Lower leg skin (tissue), 4 donors: ENCODE data around the gene CCNL1. TPM values are rescaled to one million over a fixed set of nuclear protein-coding genes. Genes with fewer than 3 reads are reported as not detected.

Experiments used
- DNase-seq, 2 donors: peaks; one replicate each; pipeline ENCODE4 v3.0.0-alpha.2; 2019; ENCODE audit warnings: low spot score in 2 of 2
- H3K4me3 ChIP-seq: fragments of 200-600 bp; sonication (generic); 2 replicates; pipeline ENCODE4 v1.5.1; 2017; ENCODE audit warnings: mild to moderate bottlenecking, low read depth; ENCODE audit not compliant: poor library complexity, severe bottlenecking
- CTCF ChIP-seq, 3 donors: fragments of 450-650 bp; IDR thresholded peaks; one replicate each; pipeline ENCODE4 v1.5.1; 2016; ENCODE audit warnings: antibody characterized with exemption in 3 of 3, mild to moderate bottlenecking in 3 of 3, moderate library complexity in 2 of 3
- POLR2A ChIP-seq, 2 donors: fragments of 450-650 bp; IDR thresholded peaks; one replicate each; pipeline ENCODE4 v1.6.1; 2016 to 2017; ENCODE audit warnings: antibody characterized with exemption in 2 of 2, mild to moderate bottlenecking in 1 of 2, moderate library complexity in 1 of 2
- WGBS, 2 donors: methylation state at CpG; one replicate each; pipeline ENCODE4 v1.1.5; 2018; 5-methylcytosine and 5-hydroxymethylcytosine counted together
- intact Hi-C: fragments of 100-400 bp; cut with DNase I; formaldehyde crosslinking; loops from one replicate; pipeline ENCODE4 v1.15.0; 2023; ENCODE audit warnings: low total_unique reads
- total RNA-seq, 4 donors: library from RNA; depleted of rRNA; stranded (reverse); fragments of >200 nt; gene quantifications; one replicate each; pipeline ENCODE4 v1.1.0, GENCODE V29; 2016

Gene CCNL1
- total RNA-seq, 4 donors from 2014 or later = 113 to 308 (median 155) TPM

DNA sequence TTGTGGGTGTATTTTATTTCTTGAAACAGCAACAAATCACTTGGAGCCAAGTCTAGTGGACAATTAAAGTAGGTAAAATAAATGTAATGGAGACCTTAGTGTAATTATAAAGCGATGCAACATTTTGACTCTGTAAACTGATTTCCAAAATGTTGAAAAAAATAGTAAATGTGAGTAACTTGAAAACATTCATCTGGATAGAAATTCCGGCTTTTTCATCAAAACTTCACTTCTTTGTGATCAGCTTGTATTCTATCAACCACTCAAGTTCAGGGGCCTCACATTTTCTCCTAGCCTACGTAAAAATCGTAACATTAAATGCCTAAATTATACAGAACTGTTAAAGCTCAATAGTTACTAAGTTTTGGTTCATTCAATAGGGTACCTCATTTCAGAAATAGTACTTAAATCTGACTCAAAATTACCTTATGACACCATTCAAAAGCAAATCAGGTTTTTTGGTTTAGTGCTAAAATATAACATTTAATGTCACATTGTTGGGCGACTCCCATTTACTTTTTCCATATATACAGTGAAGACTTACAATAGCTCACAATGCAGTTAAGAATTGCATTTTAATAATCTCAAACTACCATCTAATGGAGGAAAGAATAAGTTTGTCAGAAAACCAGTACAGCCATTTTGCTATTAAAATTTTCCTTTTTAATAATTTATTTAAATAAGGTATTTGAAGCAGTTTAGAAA is 12.7 kb downstream of the CCNL1 start:
- intact Hi-C loops = no loop called here
- TF ChIP-seq POLR2A (IDR thresholded peaks at IDR 0.05) (no peak), CTCF (IDR thresholded peaks at IDR 0.05) (no peak)
- no peak overlapping the region for H3K4me3 ChIP-seq
- WGBS, 2 donors = 93 to 94% methylated on average over 5 of the region's 5 CpGs
- no peak for DNase-seq

- TF ChIP-seq POLR2A (IDR thresholded peaks at IDR 0.05) (no peak), CTCF (IDR thresholded peaks at IDR 0.05) (no peak)
- no peak overlapping the region for H3K4me3 ChIP-seq
- DNase-seq = no peak
- 94 to 95% methylated on average over 2 of the region's 2 CpGs for WGBS, 2 donors
- intact Hi-C loops = no loop called here
Measured at GRCh38 chr3:157145606-157146322, 14.2 kb downstream of the CCNL1 start.

DNA sequence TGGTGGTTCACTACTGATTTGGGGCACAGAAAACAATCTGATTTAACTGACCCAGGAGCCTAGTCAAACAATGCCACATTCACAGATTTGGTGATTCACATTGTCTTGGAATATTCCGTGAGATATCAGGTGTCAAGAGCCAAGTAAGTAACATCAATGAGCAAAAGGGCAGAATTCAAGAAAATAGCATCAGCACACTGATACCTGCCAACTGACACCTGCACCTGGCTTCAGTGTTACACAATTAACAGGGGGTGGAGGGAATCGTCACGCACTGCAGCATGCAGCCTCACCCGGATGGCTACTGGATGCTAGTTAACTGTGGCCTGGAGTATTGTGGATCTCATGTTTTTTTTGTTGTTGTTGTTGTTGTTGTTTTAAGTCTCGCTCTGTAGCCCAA is 17.6 kb downstream of the CCNL1 start:
- 75 to 80% methylated on average over 5 of the region's 5 CpGs for WGBS, 2 donors
- no peak overlapping the region for H3K4me3 ChIP-seq
- DNase-seq = no peak

GRCh38 chr3:157139938-157140534 is 19.9 kb downstream of the CCNL1 start:
- WGBS, 2 donors = 80 to 90% methylated on average over 8 of the region's 8 CpGs
- H3K4me3 ChIP-seq = no peak overlapping the region
- TF ChIP-seq CTCF (IDR thresholded peaks at IDR 0.05) (no peak), POLR2A (IDR thresholded peaks at IDR 0.05) (no peak)
- intact Hi-C loops = loop anchor here (5.0 to 10.0 kb wide), 2 partner anchors 465 to 598 kb away; partner anchors contain the start of gene TIPARP
- DNase-seq = no peak

More for the DNA sequence above, 17.6 kb downstream of the CCNL1 start:
- TF ChIP-seq POLR2A (IDR thresholded peaks at IDR 0.05) (no peak), CTCF (IDR thresholded peaks at IDR 0.05) (no peak)
- intact Hi-C loops = no loop called here

- intact Hi-C loops = loop anchor here (5.0 to 10.0 kb wide), 2 partner anchors 462 to 595 kb away; partner anchors contain the start of gene TIPARP
- 33 to 34% methylated on average over 6 of the region's 6 CpGs for WGBS, 2 donors
- TF ChIP-seq POLR2A (IDR thresholded peaks at IDR 0.05) = no peak
- no peak for TF ChIP-seq CTCF (IDR thresholded peaks at IDR 0.05)
- DNase-seq = no peak
- H3K4me3 ChIP-seq = no peak overlapping the region
Measured at GRCh38 chr3:157136647-157137387, 23.1 kb downstream of the CCNL1 start.
